ENCODE measurements around the gene ANKRD13C.
A peak's percentile ranks its signal among the peaks of the same experiment; 100 is the strongest.
"Not testable (repeated sequence)": the region's sequence is repeated elsewhere in the genome, so short reads cannot be mapped to it uniquely, and the experiment has no call there.

The ANKRD13C gene

DNA sequence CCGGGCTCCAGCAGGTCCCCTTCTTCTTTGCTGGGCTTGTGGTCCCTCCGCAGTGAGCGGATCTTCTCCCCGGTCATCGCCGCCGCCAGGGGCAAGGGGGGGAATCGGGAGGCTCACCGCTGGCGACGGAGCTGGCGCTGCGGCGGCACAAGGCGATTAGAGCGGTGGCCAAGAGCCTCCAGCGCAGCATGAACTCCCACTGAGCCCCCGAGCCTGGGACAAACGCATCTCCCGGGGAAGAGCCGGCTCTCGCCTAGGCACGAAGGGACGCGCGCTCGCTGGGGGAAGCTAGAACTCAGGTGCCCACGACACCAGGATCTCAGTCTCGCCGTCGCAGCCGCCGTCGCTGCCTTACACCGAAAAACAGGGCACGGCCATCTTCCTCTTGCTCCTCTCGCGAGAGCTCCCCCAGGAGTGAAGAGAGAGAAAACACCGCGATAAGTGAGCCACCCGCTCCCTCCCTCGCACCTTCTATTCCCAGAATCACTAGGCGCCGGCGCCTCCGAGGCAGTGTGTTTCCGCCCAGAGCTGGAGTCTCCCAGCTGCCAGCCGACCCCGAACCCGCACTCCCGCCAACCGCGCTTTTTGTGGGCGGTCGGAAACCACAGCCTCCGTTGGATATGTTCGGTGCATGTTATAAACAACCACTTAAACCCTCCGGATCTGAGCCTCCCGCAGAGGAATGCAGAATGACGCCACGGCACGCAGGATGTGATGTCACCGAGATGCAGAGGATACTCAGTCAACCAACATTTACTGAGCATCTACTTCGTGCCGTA is at the start of gene ANKRD13C:
Gene ANKRD13C, minus strand, starts transcription at position 391 of the 779 bp plus-strand sequence. Its CDS starts 314 bp downstream, at position 77.
- peak; percentile 93 for DNase-seq

GRCh38 chr1:70403759-70404158 is 49.2 kb upstream of the ANKRD13C start:
- no peak for DNase-seq

- DNase-seq: no peak
Measured at GRCh38 chr1:70401974-70402373, 47.5 kb upstream of the ANKRD13C start.

GRCh38 chr1:70400335-70400734 is 45.8 kb upstream of the ANKRD13C start:
- DNase-seq: no peak

DNA sequence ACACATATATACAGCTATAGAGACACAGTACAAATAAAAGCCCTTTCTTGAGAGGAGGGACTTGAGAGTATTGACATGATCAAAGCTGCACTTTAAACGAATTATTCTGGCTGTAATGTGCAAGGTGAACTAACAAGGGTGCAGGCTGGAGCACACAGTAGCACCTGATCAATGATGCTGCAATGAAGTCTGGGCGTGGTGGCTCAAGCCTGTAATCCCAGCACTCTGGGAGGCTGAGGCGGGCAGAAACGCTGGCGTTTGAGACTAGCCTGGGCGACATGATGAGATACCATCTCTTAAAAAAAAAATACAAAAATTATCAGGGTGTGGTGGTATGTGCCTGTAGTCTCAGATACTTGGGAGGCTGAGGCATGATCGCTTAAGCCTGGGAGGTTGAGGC is 42.5 kb upstream of the ANKRD13C start:
- no peak for DNase-seq

DNA sequence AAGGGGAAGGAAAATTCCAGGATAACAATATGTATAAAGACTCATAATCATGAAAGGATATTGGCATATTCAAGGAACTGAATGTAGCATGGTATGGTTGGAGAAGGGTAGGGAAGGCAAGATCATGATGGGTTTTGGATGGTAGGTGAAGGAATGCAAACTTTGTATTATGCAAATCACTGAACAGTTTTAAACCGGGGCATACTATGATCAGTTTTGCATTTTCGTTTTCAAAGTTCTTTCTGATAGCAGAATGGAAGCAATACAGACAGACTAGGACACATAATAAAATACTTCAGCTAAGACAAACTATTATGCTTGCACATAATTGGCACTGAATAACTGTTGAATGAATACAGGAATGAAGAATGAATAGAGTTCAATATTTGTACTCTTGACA is 42.1 kb upstream of the ANKRD13C start:
- DNase-seq: no peak

- DNase-seq: no peak
Measured at GRCh38 chr1:70392626-70393025, 38.1 kb upstream of the ANKRD13C start.

DNA sequence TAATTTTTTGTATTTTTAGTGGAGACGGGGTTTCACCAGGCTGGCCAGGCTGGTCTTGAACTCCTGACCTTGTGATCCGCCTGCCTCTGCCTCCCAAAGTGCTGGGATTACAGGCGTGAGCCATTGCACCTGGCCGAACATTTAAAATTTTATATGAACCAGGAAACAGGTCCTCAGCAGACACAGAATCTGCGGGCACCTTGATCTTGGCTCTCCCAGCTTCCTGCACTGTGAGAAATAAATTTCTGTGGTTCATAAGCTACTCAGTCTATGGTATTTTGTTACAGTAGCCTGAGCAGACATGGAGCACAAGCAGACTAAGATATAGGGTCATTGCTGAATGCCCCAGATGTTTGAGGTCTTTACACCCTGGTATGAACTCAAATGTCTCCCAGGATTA is 33.0 kb upstream of the ANKRD13C start:
- no peak for DNase-seq

DNA sequence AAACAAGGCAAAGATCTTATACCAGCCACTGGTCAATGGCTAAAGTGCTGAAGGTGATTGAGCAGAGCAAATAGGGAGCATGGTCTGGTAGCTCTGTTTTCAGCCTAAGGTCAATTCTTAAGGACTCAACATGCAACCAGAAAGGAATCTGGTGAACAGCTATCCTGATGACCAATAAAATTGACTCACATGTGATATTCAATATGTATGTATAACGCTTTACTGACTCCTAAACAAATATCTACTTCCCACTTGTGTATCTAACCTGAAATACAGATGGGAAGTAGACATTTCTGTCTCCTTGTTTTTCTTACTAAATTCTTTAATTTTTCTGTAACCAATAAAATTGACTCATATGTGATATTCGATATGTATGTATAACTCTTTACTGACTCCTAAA is 31.6 kb upstream of the ANKRD13C start:
- no peak for DNase-seq

GRCh38 chr1:70385477-70385876 is 31.0 kb upstream of the ANKRD13C start:
- DNase-seq: no peak

- DNase-seq: no peak
Measured at GRCh38 chr1:70384542-70384941, 30.0 kb upstream of the ANKRD13C start.

- DNase-seq: no peak
Measured at GRCh38 chr1:70383483-70383882, 29.0 kb upstream of the ANKRD13C start.

DNA sequence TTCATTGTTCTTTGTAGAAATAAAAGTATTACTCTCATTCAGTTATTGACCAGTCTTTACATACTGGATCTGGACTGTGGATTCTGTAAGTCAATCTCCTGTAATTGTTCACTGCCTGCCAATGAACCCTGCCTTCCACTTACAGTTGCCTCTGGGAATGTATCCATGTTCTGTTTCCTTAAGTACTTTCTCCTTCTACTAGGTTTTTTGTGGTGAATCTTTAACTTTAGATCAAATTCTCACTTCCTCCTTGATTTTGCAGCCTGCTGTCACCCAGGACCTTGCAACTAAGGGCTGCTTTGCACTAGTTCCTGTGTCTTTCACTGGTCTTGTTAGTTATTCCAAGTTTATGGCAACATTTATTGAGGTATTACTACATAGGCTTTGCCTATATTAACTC is 28.2 kb upstream of the ANKRD13C start:
- DNase-seq: no peak

DNA sequence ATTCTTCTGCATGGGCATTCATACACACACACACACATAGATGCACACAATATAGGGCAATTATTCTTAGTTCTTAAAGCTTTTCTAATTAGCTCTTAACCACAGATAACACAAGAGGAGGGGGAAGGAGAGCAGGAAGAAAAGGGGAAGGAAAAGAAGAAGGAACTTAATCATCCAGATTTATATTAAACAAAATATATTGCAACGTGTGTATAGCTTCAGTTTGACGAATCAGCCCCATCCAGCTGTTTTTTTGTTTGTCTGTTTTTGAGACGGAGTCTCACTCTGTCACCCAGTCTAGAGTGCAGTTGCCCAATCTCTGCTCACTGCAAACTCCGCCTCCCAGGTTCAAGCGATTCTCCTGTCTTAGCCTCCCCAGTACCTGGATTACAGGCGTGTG is 21.7 kb upstream of the ANKRD13C start:
- DNase-seq: no peak

DNA sequence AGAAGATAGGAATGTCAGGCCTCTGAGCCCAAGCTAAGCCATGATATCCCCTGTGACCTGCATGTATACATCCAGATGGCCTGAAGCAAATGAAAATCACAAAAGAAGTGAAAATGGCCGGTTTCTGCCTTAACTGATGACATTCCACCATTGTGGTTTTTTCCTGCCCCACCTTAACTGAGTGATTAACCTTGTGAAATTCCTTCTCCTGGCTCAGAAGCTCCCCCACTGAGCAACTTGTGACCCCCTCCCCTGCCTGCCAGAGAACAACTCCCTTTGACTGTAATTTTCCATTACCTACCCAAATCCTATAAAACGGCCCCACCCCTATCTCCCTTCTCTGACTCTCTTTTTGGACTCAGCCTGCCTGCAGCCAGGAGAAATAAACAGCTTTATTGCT is 19.1 kb upstream of the ANKRD13C start:
- not testable (repeated sequence) for DNase-seq

- no peak for DNase-seq
Measured at GRCh38 chr1:70372426-70372825, 17.9 kb upstream of the ANKRD13C start.

DNA sequence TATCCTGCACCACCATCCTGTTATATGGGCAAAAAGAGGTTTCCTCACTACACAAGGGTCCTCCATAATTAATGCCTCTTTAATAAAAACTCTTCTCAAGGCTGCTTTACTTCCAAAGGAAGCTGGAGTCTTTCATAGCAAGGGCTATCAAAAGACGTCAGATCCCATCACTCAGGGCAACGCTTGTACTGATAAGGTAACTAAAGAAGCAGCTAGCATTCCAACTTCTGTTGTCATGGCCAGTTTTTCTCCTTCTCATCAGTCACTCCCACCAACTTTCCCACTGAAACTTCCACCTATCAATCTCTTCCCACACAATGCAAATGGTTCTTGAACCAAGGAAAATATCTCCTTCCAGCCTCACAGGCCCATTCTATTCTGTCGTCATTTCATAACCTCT is 17.1 kb upstream of the ANKRD13C start:
- not testable (repeated sequence) for DNase-seq

DNA sequence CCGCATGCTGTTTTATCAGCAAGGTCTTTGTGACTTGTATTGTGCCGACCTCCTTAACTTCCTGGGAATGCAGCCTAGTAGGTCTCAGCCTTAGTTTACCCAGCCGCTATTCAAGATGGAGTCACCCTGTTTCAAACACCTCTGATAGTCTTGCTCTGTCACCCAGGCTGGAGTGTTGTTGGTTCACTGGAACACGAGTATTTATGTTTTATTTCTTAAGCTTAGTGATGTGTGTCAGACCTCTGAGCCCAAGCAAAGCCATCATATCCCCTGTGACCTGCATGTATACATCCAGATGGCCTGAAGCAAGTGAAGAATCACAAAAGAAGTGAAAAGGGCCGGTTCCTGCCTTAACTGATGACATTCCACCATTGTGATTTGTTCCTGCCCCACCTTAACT is 12.9 kb upstream of the ANKRD13C start:
- DNase-seq: not testable (repeated sequence)

- not testable (repeated sequence) for DNase-seq
Measured at GRCh38 chr1:70366997-70367396, 12.5 kb upstream of the ANKRD13C start.

- not testable (repeated sequence) for DNase-seq
Measured at GRCh38 chr1:70366425-70366952, 12.0 kb upstream of the ANKRD13C start.

DNA sequence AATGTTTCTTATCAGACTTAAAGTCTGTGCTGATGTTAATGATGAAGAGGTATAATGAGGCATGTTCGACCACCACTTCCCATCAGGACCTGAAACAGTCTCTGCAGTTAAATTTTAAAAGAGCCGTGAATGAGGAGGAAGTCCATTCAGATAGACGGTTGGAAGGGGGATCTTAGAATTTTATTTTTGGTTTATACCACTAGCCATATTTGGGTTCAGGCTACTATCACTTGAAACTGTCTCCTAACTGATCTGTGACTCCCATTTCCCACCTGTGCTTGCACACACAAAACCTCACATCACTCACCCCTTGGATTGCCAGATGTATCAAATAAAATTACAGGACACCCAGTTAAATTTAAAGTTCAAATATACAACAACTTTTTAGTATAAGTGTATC is 9.9 kb upstream of the ANKRD13C start:
- no peak for DNase-seq

DNA sequence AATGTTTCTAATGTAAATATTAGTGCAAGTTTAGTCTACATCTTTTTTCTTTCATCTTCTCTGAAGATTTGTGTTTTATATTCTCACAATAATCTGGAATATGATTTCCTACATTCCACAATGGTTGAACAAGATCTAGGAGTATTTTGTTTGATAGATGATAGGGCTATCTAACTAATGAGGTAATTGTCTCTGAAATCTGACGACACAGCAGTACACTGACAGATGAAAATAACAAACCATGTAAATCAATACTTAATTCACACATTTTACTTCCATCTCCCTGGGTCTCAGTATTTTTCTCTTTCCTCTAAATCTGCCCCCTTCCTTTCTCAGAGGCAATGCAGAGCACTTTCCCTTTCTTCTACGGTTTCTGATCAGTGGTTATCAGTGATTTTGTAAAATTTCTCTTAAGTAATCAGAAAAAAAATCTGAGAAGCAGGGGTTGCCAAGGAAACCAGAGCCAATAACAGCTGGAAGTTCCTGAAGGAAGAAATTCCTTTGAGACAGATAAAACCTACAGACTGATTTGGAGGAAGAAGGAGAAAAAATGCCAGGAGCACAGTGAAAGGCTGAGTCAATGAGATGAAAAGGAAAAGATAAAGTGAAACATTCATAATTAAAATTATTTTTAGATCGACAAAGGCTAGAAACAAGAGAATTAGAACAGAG is 7.3 kb upstream of the ANKRD13C start:
- no peak for DNase-seq

- no peak for DNase-seq
Measured at GRCh38 chr1:70360321-70360720, 5.8 kb upstream of the ANKRD13C start.

- DNase-seq: no peak
Measured at GRCh38 chr1:70358921-70359564, 4.5 kb upstream of the ANKRD13C start.
